ENCODE data around the gene CYFIP2.

Gene CYFIP2

GRCh38 chr5:157366741-157367674, 101.1 kb downstream of the CYFIP2 start:
- Histone ChIP-seq H3K9ac (ENCODE audit: low read length) (no peak overlapping the region), H3K4me3 (ENCODE audit: low read length) (no peak overlapping the region), H3K9me2 (replicated peaks; ENCODE audit: insufficient read depth, low read length) (no peaks in the 10 kb centered on the region), H3K36me3 (replicated peaks; ENCODE audit: insufficient read depth, low read length) (0 out of 2 replicates have a peak, but pooled peaks cover 2% of the 10 kb centered on the region), H3K9me3 (replicated peaks; ENCODE audit: insufficient read depth, low read length) (no peaks in the 10 kb centered on the region), H4K20me1 (ENCODE audit: insufficient read depth, low read length) (no peaks in the 10 kb centered on the region), H3K27ac (ENCODE audit: low read length) (no peak overlapping the region), H3K4me2 (ENCODE audit: low read depth, low read length) (no peak overlapping the region), H3K4me1 (ENCODE audit: low read length) (no peaks in the 10 kb centered on the region), H2AFZ (ENCODE audit: low read length) (no peak overlapping the region), H3K27me3 (replicated peaks; ENCODE audit: insufficient read depth, low read length) (no peaks in the 10 kb centered on the region), H3K79me2 (ENCODE audit: low read length) (no peaks in the 10 kb centered on the region), H3F3A (ENCODE audit: insufficient read depth, low read length) (no peaks in the 10 kb centered on the region)
- TF ChIP-seq EZH2 (optimal IDR thresholded peaks at IDR 0.05; ENCODE audit: low read depth, low read length) = no peak
- TF ChIP-seq EZH2phosphoT487 (IDR thresholded peaks at IDR 0.05; ENCODE audit: low read length) = no peak
- TF ChIP-seq, protein P1, sequence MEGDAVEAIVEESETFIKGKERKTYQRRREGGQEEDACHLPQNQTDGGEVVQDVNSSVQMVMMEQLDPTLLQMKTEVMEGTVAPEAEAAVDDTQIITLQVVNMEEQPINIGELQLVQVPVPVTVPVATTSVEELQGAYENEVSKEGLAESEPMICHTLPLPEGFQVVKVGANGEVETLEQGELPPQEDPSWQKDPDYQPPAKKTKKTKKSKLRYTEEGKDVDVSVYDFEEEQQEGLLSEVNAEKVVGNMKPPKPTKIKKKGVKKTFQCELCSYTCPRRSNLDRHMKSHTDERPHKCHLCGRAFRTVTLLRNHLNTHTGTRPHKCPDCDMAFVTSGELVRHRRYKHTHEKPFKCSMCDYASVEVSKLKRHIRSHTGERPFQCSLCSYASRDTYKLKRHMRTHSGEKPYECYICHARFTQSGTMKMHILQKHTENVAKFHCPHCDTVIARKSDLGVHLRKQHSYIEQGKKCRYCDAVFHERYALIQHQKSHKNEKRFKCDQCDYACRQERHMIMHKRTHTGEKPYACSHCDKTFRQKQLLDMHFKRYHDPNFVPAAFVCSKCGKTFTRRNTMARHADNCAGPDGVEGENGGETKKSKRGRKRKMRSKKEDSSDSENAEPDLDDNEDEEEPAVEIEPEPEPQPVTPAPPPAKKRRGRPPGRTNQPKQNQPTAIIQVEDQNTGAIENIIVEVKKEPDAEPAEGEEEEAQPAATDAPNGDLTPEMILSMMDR (IDR thresholded peaks at IDR 0.05; ENCODE audit: low read length) = no peak
- DNase-seq = no peak

DNA sequence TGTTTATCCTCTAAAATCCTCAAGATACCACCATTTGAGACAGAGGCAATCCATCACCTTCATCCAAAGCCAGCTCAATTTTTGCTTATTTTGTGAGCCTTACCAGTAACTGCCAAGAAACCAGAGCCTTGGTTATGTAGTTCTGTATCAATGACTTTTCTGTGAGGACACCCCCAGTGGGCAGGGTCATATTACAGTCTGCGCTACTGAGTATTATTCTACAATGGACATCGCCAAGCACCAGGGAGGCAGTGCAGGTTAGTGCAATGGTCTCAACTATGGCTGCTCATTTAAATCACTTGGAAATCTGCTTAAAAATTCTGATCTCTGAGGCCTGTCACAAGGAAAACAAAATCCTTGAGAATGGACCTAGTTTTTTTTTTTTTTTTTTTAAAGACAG, 103.6 kb downstream of the CYFIP2 start:
- Histone ChIP-seq H3K9me3 (replicated peaks; ENCODE audit: insufficient read depth, low read length) (no peaks in the 10 kb centered on the region), H3K4me2 (ENCODE audit: low read depth, low read length) (no peak overlapping the region), H3K36me3 (replicated peaks; ENCODE audit: insufficient read depth, low read length) (peaks cover 2% of the 10 kb centered on the region; the same call in 1 of the 2 replicates), H3K27me3 (replicated peaks; ENCODE audit: insufficient read depth, low read length) (no peaks in the 10 kb centered on the region), H3K4me1 (ENCODE audit: low read length) (no peaks in the 10 kb centered on the region), H3F3A (ENCODE audit: insufficient read depth, low read length) (no peaks in the 10 kb centered on the region), H3K79me2 (ENCODE audit: low read length) (no peaks in the 10 kb centered on the region), H2AFZ (ENCODE audit: low read length) (no peak overlapping the region), H3K4me3 (ENCODE audit: low read length) (no peak overlapping the region), H3K9ac (ENCODE audit: low read length) (no peak overlapping the region), H3K9me2 (replicated peaks; ENCODE audit: insufficient read depth, low read length) (no peaks in the 10 kb centered on the region), H4K20me1 (ENCODE audit: insufficient read depth, low read length) (no peaks in the 10 kb centered on the region), H3K27ac (ENCODE audit: low read length) (no peak overlapping the region)
- TF ChIP-seq EZH2phosphoT487 (IDR thresholded peaks at IDR 0.05; ENCODE audit: low read length) (no peak), EZH2 (optimal IDR thresholded peaks at IDR 0.05; ENCODE audit: low read depth, low read length) (no peak)
- TF ChIP-seq, protein P1 (IDR thresholded peaks at IDR 0.05; ENCODE audit: low read length) = no peak
- DNase-seq = no peak

- TF ChIP-seq, protein P1 (IDR thresholded peaks at IDR 0.05; ENCODE audit: low read length) = no peak
- TF ChIP-seq EZH2phosphoT487 (IDR thresholded peaks at IDR 0.05; ENCODE audit: low read length) = no peak
- TF ChIP-seq EZH2 (optimal IDR thresholded peaks at IDR 0.05; ENCODE audit: low read depth, low read length) = no peak
These were observed 105.0 kb downstream of the CYFIP2 start for GRCh38 chr5:157370967-157371366.

More at GRCh38 chr5:157370967-157371366, 105.0 kb downstream of the CYFIP2 start:
- Histone ChIP-seq H3K27me3 (replicated peaks; ENCODE audit: insufficient read depth, low read length) (no peaks in the 10 kb centered on the region), H3F3A (ENCODE audit: insufficient read depth, low read length) (no peaks in the 10 kb centered on the region), H3K79me2 (ENCODE audit: low read length) (no peaks in the 10 kb centered on the region), H3K27ac (ENCODE audit: low read length) (no peak overlapping the region), H2AFZ (ENCODE audit: low read length) (no peak overlapping the region), H4K20me1 (ENCODE audit: insufficient read depth, low read length) (no peaks in the 10 kb centered on the region), H3K9me3 (replicated peaks; ENCODE audit: insufficient read depth, low read length) (no peaks in the 10 kb centered on the region), H3K36me3 (replicated peaks; ENCODE audit: insufficient read depth, low read length) (no peaks in the 10 kb centered on the region; the same call in 1 of the 2 replicates), H3K9me2 (replicated peaks; ENCODE audit: insufficient read depth, low read length) (no peaks in the 10 kb centered on the region), H3K4me1 (ENCODE audit: low read length) (no peaks in the 10 kb centered on the region), H3K4me3 (ENCODE audit: low read length) (no peak overlapping the region), H3K9ac (ENCODE audit: low read length) (no peak overlapping the region), H3K4me2 (ENCODE audit: low read depth, low read length) (no peak overlapping the region)
- no peak for DNase-seq
